SU-DHL-6 (cell line): ENCODE results near the gene BMP2K.

Experiments used
- EZH2phosphoT487 ChIP-seq: fragments of 200-600 bp; sonication (generic), shearing (Covaris generic); conservative IDR thresholded peaks from 2 replicates; pipeline ENCODE4 v1.6.1; 2018; ENCODE audit warnings: mild to moderate bottlenecking, antibody characterized with exemption, low read length, moderate library complexity, mixed read lengths
- TF ChIP-seq, protein P1 (sequence below): fragments of 200-600 bp; sonication (generic); IDR thresholded peaks from one replicate; pipeline ENCODE4 v1.5.1; 2017; ENCODE audit warnings: antibody characterized with exemption, mild to moderate bottlenecking, low read length, moderate library complexity; ENCODE audit not compliant: insufficient read depth, poor library complexity, severe bottlenecking

DNA sequence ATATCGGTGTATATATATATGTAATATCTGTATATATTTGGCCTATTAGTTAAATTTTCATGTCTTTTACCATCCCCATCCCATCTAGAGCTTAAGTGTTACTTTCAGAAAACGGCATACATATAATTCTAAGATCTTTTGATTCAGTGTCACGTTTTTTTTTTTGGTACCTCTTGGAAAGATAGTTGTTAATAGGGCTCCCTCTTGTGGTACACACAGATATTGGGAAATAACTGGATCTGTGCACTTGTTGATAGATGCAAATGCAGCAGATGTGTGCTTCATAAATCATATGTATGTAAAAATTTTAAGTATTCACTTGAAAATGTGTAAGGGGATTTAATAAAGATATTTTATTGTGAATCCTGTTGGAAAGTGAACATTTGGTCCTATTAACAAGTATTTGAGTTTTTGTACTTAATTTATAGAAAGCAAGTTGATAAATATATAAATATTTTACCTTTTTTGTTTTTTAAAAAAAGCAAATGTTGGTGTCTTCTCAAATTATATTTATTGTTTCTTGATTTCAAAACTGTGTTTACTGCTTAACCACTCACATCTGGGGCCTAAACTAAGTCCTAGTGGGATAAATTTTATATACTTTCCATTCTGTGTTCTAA lies 88.4 kb downstream of the BMP2K start:
- TF ChIP-seq, protein P1, sequence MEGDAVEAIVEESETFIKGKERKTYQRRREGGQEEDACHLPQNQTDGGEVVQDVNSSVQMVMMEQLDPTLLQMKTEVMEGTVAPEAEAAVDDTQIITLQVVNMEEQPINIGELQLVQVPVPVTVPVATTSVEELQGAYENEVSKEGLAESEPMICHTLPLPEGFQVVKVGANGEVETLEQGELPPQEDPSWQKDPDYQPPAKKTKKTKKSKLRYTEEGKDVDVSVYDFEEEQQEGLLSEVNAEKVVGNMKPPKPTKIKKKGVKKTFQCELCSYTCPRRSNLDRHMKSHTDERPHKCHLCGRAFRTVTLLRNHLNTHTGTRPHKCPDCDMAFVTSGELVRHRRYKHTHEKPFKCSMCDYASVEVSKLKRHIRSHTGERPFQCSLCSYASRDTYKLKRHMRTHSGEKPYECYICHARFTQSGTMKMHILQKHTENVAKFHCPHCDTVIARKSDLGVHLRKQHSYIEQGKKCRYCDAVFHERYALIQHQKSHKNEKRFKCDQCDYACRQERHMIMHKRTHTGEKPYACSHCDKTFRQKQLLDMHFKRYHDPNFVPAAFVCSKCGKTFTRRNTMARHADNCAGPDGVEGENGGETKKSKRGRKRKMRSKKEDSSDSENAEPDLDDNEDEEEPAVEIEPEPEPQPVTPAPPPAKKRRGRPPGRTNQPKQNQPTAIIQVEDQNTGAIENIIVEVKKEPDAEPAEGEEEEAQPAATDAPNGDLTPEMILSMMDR, result peak; percentile 26
- TF ChIP-seq EZH2phosphoT487, result no peak
